ENCODE data around the gene GABRB2.

The GABRB2 gene

DNA sequence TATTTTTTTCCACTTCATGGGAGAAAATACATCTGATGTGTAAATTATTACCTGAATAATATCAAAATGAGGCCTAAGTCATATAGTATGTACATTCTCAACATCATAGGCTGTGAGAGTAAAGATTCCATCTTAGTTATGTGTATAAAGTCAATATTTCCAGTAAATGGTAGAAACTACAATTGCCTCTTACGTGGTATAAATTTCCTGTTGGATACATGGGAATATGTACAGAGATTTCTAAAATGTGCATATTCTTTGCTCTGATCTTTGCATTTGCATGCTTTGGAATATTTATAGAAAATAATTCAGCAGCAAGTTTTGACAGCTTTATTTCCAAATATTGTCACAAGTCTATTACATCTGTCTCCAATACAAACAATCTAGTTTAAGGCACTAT is 78.8 kb downstream of the GABRB2 start:
- no peak for DNase-seq

DNA sequence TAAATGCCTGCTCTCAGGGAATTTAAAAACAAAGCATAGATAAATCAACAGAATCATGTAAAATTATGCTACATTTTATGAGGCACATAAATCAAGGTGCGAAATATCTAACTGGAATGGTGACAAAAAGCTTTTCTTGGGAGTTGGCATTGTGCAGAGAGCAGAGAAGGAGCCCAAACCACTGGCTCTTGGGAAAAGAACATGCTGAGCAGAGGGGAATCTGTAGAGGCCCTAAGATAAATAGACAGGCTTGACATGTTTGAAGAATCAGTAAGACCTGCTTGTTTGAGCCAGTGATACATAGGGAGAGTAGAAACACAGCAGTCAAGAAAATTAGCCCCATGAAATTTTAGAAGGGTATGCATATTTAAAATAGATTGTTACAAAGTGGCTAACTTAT is 85.8 kb downstream of the GABRB2 start:
- no peak for DNase-seq

DNA sequence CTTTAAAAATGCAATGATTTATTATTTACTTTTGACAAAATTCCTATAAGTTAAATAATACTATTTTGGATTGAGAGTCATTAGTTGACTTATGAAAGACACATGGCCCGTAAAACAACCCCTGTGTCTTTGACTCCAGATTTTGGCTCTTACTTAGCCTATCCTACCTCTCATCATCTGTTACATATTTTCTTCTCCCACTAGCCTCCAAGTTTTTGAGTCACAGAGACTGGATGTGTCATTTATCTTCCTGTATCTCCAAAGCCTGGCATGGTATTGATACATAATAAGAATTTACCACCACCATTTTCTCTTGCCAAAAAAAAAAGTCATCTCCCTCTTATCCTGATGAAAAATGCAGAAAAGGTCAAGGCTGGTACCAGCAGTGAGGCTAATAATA is 99.9 kb downstream of the GABRB2 start:
- no peak for DNase-seq

DNA sequence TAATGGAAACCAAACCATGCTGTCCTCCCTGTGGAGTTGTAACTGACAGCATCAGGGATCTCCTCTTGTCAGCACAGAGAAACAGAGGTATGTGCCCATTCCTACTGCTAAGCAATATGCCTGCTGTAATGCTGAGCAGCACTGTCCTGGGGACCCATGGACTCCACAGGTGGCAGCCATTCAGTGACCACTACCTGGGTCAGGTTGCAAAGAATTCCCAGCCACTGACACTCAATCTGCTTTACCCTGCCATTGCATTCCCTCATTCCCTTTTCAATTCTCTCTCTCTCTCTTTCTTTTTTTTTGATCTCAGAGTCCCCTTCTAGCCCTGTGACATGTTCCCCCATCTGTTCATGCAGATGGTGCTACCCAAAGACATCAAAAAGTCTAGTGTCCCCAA is 104.1 kb downstream of the GABRB2 start:
- DNase-seq, result no peak

DNA sequence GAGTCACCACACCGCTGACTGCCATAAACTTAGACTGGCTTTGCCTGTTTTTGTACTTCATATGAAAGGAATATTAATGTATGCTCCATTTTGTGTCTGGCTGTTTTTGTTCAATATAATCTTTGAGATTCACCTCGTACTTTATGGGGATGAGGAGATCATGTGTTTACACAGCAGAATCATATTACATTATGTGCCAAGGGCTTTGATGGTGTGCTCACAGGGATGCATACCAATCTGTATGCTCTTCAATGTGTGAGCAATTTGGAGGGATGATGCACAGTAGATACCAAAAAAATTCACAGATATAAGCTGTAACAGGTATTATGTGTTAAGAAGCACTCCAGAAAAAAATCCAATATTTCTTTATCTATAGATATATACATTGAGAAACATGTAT is 113.7 kb downstream of the GABRB2 start:
- DNase-seq, result no peak

DNA sequence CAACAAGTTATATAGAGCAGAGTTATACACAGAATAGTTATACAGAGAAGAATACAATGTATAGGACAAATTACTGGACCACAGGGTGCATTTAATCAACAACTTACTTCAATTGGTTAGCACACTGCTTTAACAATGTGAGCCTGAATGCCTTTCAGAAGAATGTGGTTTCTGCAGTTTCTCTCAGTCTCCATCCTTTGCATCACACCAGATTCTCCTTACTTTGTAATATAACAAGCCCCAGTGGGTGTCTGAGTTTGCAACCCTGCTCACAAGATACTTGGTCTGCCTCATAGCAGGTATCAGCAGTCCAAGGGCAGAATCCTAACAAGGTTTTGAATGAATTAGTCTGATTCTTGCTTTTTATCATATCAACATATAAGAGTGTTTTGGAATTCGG is 114.6 kb downstream of the GABRB2 start:
- DNase-seq, result no peak

DNA sequence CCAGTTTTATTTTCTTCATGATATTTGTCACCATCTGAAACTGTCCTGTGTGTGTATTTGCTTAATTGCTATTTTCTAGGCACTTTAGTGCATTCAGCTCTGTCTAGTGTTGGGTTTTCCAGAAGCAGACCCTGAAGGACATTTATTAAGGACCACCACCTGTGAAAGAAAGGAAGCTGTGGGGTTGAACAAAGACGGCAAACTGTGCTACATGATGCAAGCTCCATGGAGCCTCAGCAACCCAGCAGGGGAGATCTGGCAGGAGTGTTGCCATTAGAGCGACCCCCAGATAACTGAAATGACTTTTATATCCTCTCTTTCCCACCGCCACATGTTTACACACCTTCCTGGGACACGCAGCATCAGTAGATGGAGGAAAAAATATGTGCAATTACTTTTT is 125.5 kb downstream of the GABRB2 start:
- DNase-seq, result no peak

DNA sequence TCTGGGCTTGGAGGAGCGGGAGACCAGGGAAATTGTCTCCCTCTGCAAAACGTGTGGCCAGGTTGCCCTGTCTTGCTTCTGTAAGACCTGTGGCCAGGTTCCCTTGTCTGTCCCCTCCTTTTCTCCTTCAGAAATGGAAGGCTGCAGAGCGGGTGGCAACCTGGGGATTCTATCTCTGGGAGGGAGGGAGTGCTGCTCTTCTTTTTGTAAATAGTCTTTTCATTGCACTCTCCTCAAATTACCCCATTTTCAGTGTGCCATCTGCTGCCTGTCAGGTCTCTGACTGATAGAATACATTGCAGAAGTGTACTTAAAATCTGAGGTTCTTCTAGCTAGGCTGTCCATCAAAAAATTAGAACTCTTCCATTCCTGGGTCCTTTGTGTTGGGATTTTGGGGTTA is 126.0 kb downstream of the GABRB2 start:
- DNase-seq, result no peak

DNA sequence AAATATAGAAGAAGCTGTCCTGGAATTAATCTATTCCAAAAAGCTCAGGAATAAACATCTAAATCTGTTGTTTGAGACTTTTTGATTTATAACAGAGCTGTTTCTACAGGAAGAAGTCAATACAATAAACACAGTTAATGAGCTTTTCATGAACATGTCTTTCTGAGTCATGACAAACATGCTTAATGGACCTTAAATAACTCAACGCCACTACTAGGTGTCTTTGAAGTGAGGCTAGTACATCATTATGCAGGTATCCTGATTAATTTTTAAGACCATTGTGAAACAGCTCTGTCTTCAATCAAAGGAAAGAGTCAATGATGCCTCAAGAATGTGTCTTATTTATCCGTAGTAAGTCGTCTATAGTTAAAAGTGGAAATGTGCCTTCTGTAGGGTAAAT is 131.6 kb downstream of the GABRB2 start:
- no peak for DNase-seq

DNA sequence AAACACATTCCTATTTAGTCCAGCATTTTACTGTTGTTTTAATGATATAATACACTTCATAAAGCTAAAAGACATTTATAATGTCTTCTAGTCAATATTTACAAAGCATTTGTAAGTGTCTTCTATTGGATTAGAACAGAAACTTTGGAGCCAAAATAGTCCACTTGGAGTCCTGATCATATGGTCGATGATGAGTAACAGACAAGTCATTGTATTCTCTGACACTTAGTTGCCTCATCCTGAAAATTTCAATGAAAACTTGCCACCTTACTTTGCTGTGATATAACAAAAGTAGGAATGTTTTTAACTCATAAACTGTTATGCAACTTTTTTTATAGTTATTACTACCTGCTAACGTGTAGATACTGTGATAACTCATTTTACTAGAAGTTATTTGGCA is 132.5 kb downstream of the GABRB2 start:
- no peak for DNase-seq

DNA sequence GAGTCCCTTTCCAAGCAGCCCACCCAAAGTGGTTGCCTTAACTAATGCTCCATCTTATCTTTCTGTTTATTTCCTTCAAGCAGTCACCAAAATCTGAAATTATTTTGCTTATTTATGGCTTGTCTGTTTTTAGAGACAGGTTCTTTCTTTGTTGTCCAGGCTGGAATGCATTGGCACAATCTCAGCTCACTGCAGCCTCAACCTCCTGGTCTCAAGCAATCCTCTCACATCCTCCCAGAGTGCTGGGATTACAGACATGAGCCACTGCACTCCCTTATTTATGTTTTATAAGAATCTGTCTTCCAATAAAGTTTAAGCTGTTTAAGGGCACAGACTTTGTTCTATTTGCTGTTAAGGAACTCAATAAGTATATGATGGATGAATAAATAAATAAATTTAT is 133.7 kb downstream of the GABRB2 start:
- no peak for DNase-seq

DNA sequence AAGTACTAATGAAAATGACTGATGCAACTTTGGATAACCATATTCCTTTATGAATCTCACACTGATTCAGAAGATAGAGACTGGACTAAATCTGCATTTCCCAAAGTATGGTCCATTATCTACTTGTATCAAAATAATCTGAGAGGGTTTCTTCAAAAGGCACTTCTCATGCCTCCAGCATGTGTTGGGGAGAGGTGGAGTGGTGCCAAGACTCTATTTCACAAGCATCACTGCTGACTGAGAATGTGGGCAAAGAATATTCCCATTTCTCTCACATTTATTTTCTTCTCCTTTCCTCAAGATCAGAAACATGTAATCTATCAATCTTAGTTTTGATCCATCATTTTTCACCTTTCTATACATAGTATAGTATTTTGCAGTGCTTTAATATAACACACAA is 135.4 kb downstream of the GABRB2 start:
- no peak for DNase-seq

DNA sequence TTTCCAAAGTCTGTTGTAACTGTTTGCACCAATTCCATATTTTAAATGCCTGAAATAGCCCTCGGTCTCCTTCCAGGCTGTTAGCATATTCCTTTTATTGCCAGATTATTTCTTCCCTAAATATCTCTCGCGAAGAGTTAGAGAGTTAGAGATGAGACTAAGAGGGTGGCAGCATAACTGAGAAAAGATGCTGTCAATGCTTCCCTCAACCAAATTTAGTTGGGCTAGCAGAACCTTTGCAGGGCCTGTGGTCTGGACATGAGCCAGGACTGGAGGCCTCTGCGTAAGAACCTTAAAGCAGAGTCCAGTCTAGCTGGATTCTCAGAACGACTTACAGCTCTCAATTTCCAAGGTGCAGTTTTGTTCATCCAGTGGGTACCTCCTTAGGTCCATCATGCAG is 135.9 kb downstream of the GABRB2 start:
- DNase-seq, result no peak

DNA sequence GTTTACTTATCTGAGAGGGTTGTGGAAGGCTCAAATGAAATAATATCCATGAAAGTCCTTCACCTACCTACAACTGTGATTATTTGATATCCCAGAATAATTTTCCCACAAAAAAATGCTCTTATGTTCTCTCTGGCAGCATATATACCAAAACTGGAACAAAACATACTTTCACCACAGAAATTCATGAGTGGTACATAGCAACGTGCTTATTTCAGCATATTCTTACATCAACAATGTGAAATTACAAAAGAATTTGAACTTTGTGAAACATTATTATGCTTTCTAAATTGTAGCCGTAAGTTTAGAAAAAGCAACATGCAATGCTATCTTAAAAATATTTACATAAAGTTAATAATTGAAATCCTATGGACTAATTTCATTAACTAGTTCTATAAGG is 137.1 kb downstream of the GABRB2 start:
- no peak for DNase-seq

DNA sequence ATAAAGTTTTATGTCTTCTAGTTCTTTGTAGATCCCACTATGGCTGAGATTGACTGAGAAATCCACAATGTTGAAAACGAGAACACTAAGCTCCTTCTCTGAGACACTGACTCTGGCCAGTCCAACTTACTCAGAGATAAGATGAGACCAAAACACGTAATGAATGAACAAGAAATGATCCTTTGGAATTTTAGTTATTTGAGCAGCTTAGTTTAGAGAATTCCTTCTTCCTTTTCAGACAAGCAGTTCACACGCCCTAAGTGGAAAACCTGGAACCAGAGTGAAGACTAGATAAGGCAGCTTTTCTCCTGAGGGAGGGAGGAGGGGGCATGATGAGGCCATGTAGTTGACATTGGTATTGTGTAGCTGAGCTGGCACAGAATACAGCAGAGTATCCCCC is 139.6 kb downstream of the GABRB2 start:
- no peak for DNase-seq

DNA sequence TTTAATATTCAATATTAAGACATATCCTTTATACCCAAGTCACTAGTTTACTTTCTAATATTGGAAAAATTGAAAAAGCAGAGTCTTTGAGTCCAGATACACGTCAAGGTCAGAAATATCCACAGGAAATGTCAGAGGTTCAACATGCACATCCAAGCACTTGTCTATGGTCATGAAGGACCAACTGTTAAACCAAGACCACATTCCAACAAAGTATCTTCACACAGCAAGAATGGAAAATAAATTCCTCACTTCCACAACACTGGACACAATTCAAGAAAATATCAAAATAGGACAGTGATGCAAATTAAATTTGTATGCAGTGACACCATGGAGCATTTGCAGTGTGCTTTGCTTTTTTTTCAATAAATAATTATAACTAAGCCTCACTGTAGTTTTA is 142.5 kb downstream of the GABRB2 start:
- no peak for DNase-seq

DNA sequence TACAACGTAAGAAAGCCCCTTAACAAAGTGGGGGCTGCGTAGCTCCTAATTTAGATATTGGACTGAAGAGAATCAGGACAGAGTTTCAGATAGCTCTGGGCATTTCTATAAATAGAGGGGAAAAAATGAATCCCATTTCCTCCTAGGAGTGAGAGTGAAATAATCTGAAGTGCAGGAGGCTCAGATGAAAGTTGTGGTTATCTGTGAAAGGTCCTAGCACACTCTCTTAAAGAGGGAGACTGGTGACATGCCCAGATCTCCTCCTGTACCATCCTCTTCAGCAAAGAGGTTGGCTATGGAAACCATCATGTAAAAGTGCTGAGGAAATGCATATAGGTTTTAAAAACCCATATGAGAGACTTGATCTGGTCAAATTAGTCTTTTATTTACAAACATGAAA is 143.4 kb downstream of the GABRB2 start:
- no peak for DNase-seq

DNA sequence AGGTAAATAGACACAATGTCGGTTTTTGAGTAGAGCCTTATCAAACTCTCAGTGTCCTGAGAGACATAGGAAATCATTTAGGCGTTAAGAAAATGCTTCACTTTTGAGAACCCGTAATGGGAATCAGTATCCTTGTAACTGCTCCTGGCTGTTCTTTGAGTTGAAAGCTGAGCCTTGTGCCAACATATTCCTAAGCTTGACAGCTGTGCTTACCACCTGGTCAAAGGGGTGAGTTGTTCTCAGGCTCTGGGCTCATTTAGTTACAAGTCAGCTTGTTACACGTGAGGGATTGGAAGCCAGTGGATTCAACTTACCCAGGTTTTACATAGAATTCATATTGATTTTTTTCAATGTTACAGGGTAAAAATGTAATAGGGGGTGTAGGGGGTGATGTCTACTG is 145.9 kb downstream of the GABRB2 start:
- DNase-seq, result no peak

DNA sequence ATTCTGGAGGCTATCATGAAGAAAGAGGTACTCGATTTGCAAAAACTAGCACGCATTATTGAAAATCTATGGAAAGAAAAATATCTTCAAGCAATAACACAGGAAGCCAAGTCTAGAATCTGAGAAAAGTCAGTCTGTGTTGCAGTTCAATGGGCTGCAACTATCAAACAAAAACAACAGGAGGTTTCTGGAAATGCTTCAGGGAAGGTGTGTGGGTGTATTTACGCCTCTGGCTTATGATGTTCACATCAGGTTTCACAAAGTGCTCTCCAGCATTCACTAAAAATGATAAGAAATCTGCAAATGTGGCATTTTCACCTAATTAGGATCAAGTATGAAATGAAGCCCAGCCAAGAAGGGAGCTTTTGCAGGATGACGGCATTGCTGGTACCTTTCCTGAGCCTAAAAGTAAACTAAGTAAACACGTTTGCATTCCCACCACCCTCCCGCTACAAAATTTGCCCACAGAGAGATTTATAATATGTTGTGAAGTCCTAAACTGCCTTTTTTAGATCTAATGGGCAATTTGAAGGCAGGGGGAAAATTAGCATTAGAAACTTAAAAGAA is 146.4 kb downstream of the GABRB2 start:
- no peak for DNase-seq

DNA sequence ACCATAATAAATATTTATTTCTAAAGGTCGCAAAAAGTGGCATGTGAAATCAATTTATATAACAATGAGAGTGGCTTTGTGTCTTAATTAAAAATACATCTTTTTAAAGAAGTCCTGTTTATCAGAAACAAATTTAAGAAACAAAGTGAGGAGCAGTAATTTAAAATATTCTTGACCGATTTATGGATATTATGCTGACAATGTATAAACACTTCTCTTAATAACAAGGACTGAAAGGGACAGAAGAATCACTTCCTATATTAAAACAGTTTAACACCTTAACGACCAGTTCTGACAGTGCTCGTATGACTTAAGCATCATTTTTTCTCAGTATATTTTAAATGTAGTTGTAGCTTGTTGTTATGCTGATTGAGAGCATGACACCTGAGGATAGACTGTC is 149.1 kb downstream of the GABRB2 start:
- DNase-seq, result no peak

DNA sequence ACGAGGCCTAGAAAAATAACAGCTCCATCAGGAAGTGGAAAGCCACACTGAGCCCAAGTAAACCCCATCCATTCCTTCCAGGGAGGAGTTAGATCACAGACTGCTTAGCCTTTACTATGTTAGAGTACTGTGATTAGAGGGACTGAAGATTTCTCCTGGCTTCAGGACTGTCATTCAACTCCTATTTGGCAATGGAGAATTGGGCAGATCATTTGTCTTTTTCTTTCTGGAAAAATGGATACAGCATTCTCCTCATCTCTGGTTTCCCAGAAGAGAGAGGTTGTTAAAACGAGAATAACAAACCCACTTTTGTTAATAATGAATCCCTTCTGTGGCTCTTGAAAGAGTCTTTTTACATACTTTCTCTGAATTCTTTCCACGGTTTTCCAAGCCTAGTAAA is 150.4 kb downstream of the GABRB2 start:
- no peak for DNase-seq

DNA sequence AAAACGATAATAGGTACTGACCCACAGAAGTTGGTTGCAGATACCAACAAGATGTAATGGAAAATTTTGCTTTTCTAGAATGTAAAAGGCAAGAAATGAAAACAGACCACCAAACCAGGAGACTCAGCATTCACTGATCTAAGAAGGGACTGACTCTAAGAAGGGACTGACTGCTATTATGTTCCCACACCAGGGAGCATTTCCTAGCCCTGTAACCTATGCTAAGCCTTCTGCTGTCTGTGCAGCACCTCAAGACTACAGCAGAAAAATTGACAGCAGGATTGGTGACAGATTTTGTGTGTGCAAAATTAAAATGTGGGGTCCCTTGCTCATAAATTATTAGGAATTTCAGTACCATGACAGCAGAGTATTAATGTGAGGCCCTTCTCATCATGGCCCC is 154.8 kb downstream of the GABRB2 start:
- no peak for DNase-seq

DNA sequence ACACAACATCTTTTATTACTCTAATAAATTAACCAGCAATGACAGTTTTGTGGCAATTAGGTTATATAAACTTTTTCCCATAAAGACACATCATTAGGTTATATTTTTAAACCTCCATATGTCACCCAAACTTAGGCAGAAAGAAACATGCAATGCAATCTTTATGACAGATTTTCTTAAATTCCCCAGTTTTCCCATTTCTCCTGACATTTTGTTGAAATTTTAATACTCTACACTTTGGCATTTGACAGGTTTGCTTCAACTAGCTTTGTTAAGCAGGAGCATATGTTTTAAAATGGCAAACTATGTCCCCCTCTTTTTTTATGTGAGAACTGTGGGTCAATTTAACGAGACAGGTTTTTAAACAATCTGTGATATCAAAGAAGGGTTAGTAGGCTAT is 155.5 kb downstream of the GABRB2 start:
- no peak for DNase-seq

DNA sequence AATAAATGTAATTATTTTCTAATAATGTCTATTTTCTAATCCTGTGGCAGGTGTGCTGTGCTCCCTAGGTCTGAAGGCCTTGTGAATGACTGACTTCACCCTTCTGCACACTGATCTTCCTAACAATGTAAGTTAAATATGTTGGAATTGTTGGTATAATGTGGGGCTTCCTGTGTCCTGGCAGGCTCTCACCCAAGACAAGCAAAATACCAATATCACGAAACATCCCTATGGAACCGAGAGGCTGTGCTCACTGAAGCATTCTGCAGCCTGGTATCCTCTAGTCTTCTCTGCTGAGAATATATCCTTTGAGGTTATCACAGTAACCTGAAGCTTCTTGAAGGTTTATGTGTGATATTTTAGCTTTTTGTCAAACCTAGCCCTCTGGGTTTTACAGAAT is 159.4 kb downstream of the GABRB2 start:
- DNase-seq, result no peak

DNA sequence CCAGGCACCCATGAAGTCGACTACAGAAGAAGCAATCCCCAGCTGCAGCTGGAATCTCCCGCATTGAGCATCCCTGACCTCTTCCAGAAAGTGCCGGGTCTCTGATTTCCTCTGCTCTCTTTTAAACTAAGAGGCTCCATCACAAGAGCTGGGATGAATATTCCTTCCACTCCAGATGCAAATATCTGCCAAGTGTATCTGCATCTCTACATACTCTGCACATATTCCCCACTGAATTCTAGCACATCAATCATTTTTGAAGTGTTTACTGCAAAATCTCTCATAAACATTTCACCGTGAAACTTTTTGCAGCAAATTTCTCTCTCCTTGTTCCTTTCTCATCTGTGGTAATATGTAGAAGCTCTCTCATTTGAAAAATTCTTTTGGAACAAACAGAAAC is 161.5 kb downstream of the GABRB2 start:
- no peak for DNase-seq

DNA sequence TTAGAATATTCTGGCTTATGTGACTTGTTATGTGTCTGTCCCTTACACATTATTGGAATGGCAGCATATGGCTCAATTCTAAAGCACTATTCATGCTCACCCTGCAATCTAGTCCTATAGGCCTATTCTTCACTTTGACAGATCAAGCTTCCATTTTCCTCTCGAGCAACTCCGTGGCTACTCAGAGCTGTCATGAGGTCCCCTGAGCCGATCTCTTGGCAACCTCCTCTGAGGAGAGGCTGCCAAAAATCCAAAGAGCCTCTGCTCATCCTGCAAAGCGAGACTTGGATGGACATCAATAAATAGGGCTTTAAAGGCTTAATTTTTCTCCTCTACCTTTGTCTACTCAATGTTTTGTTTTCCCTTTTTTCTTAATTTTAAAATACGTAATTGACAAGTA is 163.8 kb downstream of the GABRB2 start:
- DNase-seq, result no peak

Data from GDM1 (cell line).